ENCODE data around the gene C11orf52.

DNA sequence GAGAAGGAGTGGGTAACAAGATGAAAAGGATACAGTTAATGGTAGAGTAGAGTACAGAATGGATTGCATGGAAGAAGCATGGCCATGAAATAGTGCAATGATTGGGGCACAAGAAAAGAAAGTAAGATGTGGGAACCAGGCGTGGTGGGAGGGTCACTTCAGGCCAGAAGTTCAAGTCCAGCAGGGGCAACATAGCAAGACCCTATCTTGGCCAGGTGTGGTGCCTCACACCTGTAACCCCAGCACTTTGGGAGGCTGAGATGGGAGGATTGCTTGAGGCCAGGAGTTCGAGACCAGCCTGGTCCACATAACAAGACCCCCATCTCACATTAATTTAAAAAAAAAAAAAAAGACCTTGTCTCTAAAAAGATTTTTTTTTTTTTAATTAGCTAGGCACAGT lies 1.4 kb upstream of the C11orf52 start:
- TF ChIP-seq, protein P1, sequence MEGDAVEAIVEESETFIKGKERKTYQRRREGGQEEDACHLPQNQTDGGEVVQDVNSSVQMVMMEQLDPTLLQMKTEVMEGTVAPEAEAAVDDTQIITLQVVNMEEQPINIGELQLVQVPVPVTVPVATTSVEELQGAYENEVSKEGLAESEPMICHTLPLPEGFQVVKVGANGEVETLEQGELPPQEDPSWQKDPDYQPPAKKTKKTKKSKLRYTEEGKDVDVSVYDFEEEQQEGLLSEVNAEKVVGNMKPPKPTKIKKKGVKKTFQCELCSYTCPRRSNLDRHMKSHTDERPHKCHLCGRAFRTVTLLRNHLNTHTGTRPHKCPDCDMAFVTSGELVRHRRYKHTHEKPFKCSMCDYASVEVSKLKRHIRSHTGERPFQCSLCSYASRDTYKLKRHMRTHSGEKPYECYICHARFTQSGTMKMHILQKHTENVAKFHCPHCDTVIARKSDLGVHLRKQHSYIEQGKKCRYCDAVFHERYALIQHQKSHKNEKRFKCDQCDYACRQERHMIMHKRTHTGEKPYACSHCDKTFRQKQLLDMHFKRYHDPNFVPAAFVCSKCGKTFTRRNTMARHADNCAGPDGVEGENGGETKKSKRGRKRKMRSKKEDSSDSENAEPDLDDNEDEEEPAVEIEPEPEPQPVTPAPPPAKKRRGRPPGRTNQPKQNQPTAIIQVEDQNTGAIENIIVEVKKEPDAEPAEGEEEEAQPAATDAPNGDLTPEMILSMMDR (conservative IDR thresholded peaks at IDR 0.05; ENCODE audit: low read depth, low read length), result no peak
- TF ChIP-seq POLR2A (IDR thresholded peaks at IDR 0.05; ENCODE audit: low read depth, low read length), result no peak
- TF ChIP-seq, protein P2, sequence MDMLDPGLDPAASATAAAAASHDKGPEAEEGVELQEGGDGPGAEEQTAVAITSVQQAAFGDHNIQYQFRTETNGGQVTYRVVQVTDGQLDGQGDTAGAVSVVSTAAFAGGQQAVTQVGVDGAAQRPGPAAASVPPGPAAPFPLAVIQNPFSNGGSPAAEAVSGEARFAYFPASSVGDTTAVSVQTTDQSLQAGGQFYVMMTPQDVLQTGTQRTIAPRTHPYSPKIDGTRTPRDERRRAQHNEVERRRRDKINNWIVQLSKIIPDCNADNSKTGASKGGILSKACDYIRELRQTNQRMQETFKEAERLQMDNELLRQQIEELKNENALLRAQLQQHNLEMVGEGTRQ (IDR thresholded peaks at IDR 0.05; ENCODE audit: low read depth, low read length), result no peak
- no peak for TF ChIP-seq RAD21 (IDR thresholded peaks at IDR 0.05; ENCODE audit: low read length)
- TF ChIP-seq, protein P3, sequence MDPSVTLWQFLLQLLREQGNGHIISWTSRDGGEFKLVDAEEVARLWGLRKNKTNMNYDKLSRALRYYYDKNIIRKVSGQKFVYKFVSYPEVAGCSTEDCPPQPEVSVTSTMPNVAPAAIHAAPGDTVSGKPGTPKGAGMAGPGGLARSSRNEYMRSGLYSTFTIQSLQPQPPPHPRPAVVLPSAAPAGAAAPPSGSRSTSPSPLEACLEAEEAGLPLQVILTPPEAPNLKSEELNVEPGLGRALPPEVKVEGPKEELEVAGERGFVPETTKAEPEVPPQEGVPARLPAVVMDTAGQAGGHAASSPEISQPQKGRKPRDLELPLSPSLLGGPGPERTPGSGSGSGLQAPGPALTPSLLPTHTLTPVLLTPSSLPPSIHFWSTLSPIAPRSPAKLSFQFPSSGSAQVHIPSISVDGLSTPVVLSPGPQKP (IDR thresholded peaks at IDR 0.05; ENCODE audit: borderline replicate concordance, low read depth, low read length), result no peak
- no peak for TF ChIP-seq MAFK (IDR thresholded peaks at IDR 0.05; ENCODE audit: low read depth, low read length)
- TF ChIP-seq MXI1 (IDR thresholded peaks at IDR 0.05; ENCODE audit: borderline replicate concordance, low read depth, low read length), result no peak
- TF ChIP-seq CEBPB (IDR thresholded peaks at IDR 0.05; ENCODE audit: low read depth, low read length), result no peak
- TF ChIP-seq BHLHE40 (IDR thresholded peaks at IDR 0.05; ENCODE audit: low read depth, low read length), result no peak
- TF ChIP-seq MAZ (IDR thresholded peaks at IDR 0.05; ENCODE audit: borderline replicate concordance, low read depth, low read length), result no peak
- TF ChIP-seq RCOR1 (IDR thresholded peaks at IDR 0.05; ENCODE audit: insufficient replicate concordance, low read length), result no peak
- no peak for TF ChIP-seq SMC3 (IDR thresholded peaks at IDR 0.05; ENCODE audit: low read depth, low read length)
- TF ChIP-seq RFX5 (IDR thresholded peaks at IDR 0.05; ENCODE audit: low read depth, low read length), result no peak
